Smooth muscle cell (in vitro differentiated cells): ENCODE data around the gene JUND. TPM values are rescaled to one million over a fixed set of nuclear protein-coding genes. Genes with fewer than 3 reads are reported as not detected.

Source experiments
- DNase-seq: peaks from one replicate; lab custom pipeline; 2025; ENCODE audit not compliant: unreplicated experiment; lab: John Stamatoyannopoulos, UW
- H2AFZ ChIP-seq: fragments of 200-600 bp; sonication (generic); 2 replicates; pipeline ENCODE4 v1.6.0; 2016; ENCODE audit warnings: antibody characterized with exemption, low read depth, mild to moderate bottlenecking
- H3F3A ChIP-seq: fragments of 200-600 bp; sonication (generic); 2 replicates; pipeline ENCODE4 v1.6.0; 2017; ENCODE audit warnings: antibody characterized with exemption, low read depth
- H3K27ac ChIP-seq: fragments of 200-600 bp; sonication (generic); 2 replicates; pipeline ENCODE4 v1.5.1; 2016; ENCODE audit warnings: low read depth, mild to moderate bottlenecking
- H3K27me3 ChIP-seq: fragments of 200-600 bp; sonication (generic); 2 replicates; pipeline ENCODE4 v1.6.1; 2016; ENCODE audit warnings: low read depth, mild to moderate bottlenecking
- H3K36me3 ChIP-seq: fragments of 200-600 bp; sonication (generic); 2 replicates; pipeline ENCODE4 v1.5.1; 2016; ENCODE audit warnings: low read depth
- H3K4me1 ChIP-seq: fragments of 200-600 bp; sonication (generic); 2 replicates; pipeline ENCODE4 v1.5.1; 2016; ENCODE audit warnings: low read depth
- H3K4me2 ChIP-seq: fragments of 200-600 bp; sonication (generic); 2 replicates; pipeline ENCODE4 v1.6.0; 2016; ENCODE audit warnings: mild to moderate bottlenecking
- H3K4me3 ChIP-seq: fragments of 200-600 bp; sonication (generic); 2 replicates; pipeline ENCODE4 v1.5.1; 2016; ENCODE audit warnings: mild to moderate bottlenecking
- H3K79me2 ChIP-seq: fragments of 200-600 bp; sonication (generic); 2 replicates; pipeline ENCODE4 v1.6.0; 2016; ENCODE audit warnings: low read depth, mild to moderate bottlenecking
- H3K9ac ChIP-seq: fragments of 200-600 bp; sonication (generic); 2 replicates; pipeline ENCODE4 v1.6.0; 2016; ENCODE audit warnings: low read depth
- H3K9me3 ChIP-seq: fragments of 200-600 bp; sonication (generic); replicated peaks from 2 replicates; pipeline ENCODE4 v1.5.1; 2016; ENCODE audit warnings: low read depth
- H4K20me1 ChIP-seq: fragments of 200-600 bp; sonication (generic); 2 replicates; pipeline ENCODE4 v1.6.0; 2016; ENCODE audit warnings: low read depth
- WGBS: methylation state at CpG from one replicate; pipeline ENCODE4 v1.1.7; 2016; ENCODE audit warnings: low lambda C conversion rate; 5-methylcytosine and 5-hydroxymethylcytosine counted together
- polyA plus RNA-seq: library from polyadenylated mRNA; unstranded; fragments of >200 nt; fragmentation: Nextera tagmentation; extraction: Ambion mirVana; gene quantifications from 2 replicates; pipeline ENCODE4 v1.2.1, GENCODE V29; 2016
- total RNA-seq: library from RNA; depleted of rRNA; stranded (reverse); fragments of >200 nt; gene quantifications from 2 replicates; pipeline ENCODE4 v1.2.3, GENCODE V29; 2014
- TF ChIP-seq, protein P1 (sequence below): fragments of 200-600 bp; sonication (generic); IDR thresholded peaks from 2 replicates; pipeline ENCODE4 v1.5.1; 2017; ENCODE audit warnings: borderline replicate concordance, mild to moderate bottlenecking, antibody characterized with exemption; ENCODE audit not compliant: insufficient read depth, poor library complexity, severe bottlenecking

Gene JUND
- total and polyA plus RNA-seq, 2 experiments from 2014 or later, result 164 to 464 TPM

DNA sequence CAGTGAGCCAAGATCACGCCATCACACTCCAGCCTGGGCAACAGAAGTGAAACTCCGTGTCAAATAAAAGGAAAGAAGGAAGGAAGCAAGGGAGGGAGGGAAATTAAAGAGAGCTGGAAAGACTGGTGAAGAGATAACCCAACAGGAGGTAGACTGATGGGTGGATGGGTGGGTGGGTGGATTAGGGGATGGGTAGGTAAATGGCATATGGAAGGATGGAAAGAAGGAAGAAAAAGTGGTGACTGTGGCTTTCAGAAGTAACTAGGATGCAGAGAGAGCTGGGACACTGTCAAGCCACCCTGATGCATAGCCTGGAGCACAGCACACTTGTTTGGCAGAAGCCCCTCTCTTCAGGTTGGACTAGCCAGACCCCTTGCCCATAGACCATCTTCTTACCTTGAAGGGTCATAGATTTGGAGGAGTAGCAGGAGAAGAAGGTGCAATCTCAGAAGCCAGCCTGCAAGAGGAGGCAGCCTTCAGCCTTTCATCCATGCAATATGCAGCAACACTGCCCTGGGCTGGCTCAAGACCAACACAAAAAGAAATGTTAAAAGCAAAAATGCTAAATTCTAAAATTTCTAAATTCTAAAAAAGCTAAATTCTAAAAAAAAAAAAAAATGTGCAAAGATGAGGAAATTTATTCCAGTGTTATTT, 12.2 kb downstream of the JUND start:
- Histone ChIP-seq H4K20me1 (peaks cover 40% of the 10 kb centered on the region), H3K4me2 (no peak overlapping the region), H2AFZ (no peak overlapping the region), H3K4me1 (no peaks in the 10 kb centered on the region), H3K79me2 (no peaks in the 10 kb centered on the region), H3K4me3 (no peak overlapping the region), H3K9ac (no peak overlapping the region), H3K27me3 (no peaks in the 10 kb centered on the region), H3K36me3 (no peaks in the 10 kb centered on the region), H3F3A (peaks cover under 1% of the 10 kb centered on the region), H3K27ac (no peak overlapping the region), H3K9me3 (no peaks in the 10 kb centered on the region)
- no peak for DNase-seq
- WGBS, result 100% methylated on average over 2 of the region's 2 CpGs
- TF ChIP-seq, protein P1, sequence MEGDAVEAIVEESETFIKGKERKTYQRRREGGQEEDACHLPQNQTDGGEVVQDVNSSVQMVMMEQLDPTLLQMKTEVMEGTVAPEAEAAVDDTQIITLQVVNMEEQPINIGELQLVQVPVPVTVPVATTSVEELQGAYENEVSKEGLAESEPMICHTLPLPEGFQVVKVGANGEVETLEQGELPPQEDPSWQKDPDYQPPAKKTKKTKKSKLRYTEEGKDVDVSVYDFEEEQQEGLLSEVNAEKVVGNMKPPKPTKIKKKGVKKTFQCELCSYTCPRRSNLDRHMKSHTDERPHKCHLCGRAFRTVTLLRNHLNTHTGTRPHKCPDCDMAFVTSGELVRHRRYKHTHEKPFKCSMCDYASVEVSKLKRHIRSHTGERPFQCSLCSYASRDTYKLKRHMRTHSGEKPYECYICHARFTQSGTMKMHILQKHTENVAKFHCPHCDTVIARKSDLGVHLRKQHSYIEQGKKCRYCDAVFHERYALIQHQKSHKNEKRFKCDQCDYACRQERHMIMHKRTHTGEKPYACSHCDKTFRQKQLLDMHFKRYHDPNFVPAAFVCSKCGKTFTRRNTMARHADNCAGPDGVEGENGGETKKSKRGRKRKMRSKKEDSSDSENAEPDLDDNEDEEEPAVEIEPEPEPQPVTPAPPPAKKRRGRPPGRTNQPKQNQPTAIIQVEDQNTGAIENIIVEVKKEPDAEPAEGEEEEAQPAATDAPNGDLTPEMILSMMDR, result no peak

GRCh38 chr19:18266771-18267686, 14.4 kb downstream of the JUND start:
- Histone ChIP-seq H3K27me3 (no peaks in the 10 kb centered on the region), H3K4me2 (no peak overlapping the region), H4K20me1 (peaks cover 20% of the 10 kb centered on the region), H3K9ac (no peak overlapping the region), H2AFZ (no peak overlapping the region), H3K36me3 (no peaks in the 10 kb centered on the region), H3K4me3 (no peak overlapping the region), H3K9me3 (no peaks in the 10 kb centered on the region), H3F3A (no peaks in the 10 kb centered on the region), H3K79me2 (no peaks in the 10 kb centered on the region), H3K27ac (no peak overlapping the region), H3K4me1 (no peaks in the 10 kb centered on the region)
- 95% methylated on average over 42 of the region's 42 CpGs for WGBS
- DNase-seq, result no peak
- TF ChIP-seq, protein P1, result no peak

DNA sequence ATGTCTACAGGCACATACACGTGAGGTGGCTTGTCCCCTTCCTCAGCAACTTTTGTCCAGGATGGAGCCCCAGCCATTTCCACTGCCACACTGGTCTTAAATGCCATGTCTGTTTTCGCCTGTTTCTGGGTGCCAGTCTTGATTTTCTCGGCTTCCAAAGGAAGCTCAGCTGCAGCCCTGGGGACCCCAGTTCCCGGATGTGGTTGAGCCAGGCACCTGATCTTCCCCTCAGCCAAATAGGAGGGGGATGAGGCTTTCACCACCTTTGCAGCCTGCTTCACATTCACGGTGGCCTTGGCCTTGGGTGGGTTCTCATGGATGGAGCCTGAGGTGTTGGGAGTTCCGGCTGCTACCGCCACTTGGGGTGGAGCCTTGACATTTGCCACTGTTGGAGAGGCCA, 15.8 kb downstream of the JUND start:
- TF ChIP-seq, protein P1, result no peak
- WGBS, result 93% methylated on average over 7 of the region's 7 CpGs

More for the DNA sequence above, 15.8 kb downstream of the JUND start:
- Histone ChIP-seq H3K9ac (no peak overlapping the region), H4K20me1 (peaks cover 6% of the 10 kb centered on the region), H3F3A (no peaks in the 10 kb centered on the region), H3K27ac (no peak overlapping the region), H3K4me2 (no peak overlapping the region), H2AFZ (no peak overlapping the region), H3K4me3 (no peak overlapping the region), H3K4me1 (no peaks in the 10 kb centered on the region), H3K27me3 (no peaks in the 10 kb centered on the region), H3K9me3 (no peaks in the 10 kb centered on the region), H3K79me2 (no peaks in the 10 kb centered on the region), H3K36me3 (no peaks in the 10 kb centered on the region)
- no peak for DNase-seq
